Measurements from ENCODE around the gene HOXA4.

Gene HOXA4

DNA sequence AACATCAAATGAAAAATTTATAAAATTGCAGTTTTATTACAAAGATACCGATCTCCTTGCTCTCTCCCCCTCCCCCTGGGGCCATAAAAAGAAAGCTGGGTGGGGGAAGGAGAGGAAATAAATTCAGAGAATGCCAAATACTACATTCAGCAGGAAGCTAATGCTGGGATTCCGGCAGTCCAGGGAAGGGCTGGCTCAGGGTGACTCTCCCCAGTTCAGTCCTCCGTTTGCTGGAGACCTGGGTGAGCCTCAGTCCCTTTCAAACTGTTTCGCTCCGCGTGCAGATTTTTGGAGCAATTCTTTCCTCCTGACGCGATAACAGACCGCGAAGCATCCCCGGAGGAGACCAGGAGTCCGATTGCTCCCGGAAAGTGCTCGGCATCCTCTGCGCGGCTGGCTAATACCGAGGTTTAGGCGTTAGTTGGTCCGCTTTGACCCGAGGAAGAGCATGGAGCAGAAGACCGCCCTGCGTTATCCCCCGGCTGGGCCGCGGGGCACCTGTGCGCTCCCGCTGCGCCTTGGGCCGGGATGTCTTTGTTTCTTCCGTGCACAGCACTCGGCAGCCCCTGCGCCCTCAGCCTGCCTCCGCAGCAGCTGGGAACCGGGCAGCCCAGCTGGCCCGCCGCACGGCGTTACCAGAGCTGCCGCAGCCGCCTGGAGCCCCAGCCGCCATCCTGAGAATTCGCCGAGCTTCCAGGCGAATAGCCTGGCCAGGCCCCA lies 24.2 kb downstream of the HOXA4 start:
- peak; percentile 53 for DNase-seq
- 3% methylated on average over 43 of the region's 44 CpGs for WGBS

GRCh38 chr7:27105301-27106031 lies 25.1 kb downstream of the HOXA4 start:
- H3K4me1 ChIP-seq (ENCODE audit: control insufficient read depth, insufficient read depth, low read depth, low read length): peaks cover 34% of the 10 kb centered on the region
- no peak overlapping the region for H3K4me3 ChIP-seq (ENCODE audit: insufficient read depth in 1 of 2, low read depth in 1 of 2, low read length in 2 of 2)

More for the DNA sequence above, 24.2 kb downstream of the HOXA4 start:
- H3K27ac ChIP-seq (ENCODE audit: low read length, poor library complexity, severe bottlenecking): peak overlapping the region; percentile 82
- H2BK15ac ChIP-seq (ENCODE audit: low read depth, poor library complexity, severe bottlenecking): peak overlapping the region; percentile 12
- peak overlapping the region; percentile 96 for H3K9ac ChIP-seq (ENCODE audit: low read length)
- peaks cover 33% of the 10 kb centered on the region for H3K4me1 ChIP-seq (ENCODE audit: control insufficient read depth, insufficient read depth, low read depth, low read length)
- peaks cover 6 to 28% of the 10 kb centered on the region in 2 experiments for H3K36me3 ChIP-seq (ENCODE audit: control insufficient read depth in 1 of 2, insufficient read depth in 2 of 2, low read depth in 1 of 2, low read length in 2 of 2)
- peak overlapping the region; percentile 90 for H4K91ac ChIP-seq (ENCODE audit: low read length)
- H3K4me2 ChIP-seq (ENCODE audit: low read length, poor library complexity, severe bottlenecking): peak overlapping the region; percentile 73
- H2BK5ac ChIP-seq (ENCODE audit: low read depth, low read length, poor library complexity, severe bottlenecking): peak overlapping the region; percentile 96
- peak overlapping the region; percentile 70 to 85 for H3K18ac ChIP-seq (ENCODE audit: low read depth in 1 of 2, low read length in 2 of 2)
- H3K79me1 ChIP-seq (replicated peaks; ENCODE audit: low read length, poor library complexity, severe bottlenecking): no peaks in the 10 kb centered on the region
- H2AFZ ChIP-seq (ENCODE audit: low read depth, low read length): no peak overlapping the region
- peak overlapping the region in 1 of 2 experiments; percentile 6 for H3K23ac ChIP-seq (ENCODE audit: low read length in 2 of 2)
- H3K27me3 ChIP-seq (ENCODE audit: control insufficient read depth in 1 of 2, insufficient read depth in 1 of 2, low read length in 2 of 2): no peaks in the 10 kb centered on the region
- peak overlapping the region; percentile 52 to 54 for H3K4ac ChIP-seq (ENCODE audit: low read depth in 1 of 2, low read length in 2 of 2)
- H3K14ac ChIP-seq (ENCODE audit: low read length in 2 of 2): no peak overlapping the region
- H2AK5ac ChIP-seq (ENCODE audit: low read length, severe bottlenecking): peak overlapping the region; percentile 18
- peak overlapping the region; percentile 76 for H4K8ac ChIP-seq (ENCODE audit: low read length)
- H2BK120ac ChIP-seq (ENCODE audit: low read depth, low read length): peak overlapping the region; percentile 66
- H3K4me3 ChIP-seq (ENCODE audit: insufficient read depth in 1 of 2, low read depth in 1 of 2, low read length in 2 of 2): peak overlapping the region; percentile 47 to 65
- H2BK12ac ChIP-seq (ENCODE audit: low read length in 2 of 2): peak overlapping the region; percentile 1 to 8
- H3K9me3 ChIP-seq (ENCODE audit: control insufficient read depth, low read length): no peaks in the 10 kb centered on the region

DNA sequence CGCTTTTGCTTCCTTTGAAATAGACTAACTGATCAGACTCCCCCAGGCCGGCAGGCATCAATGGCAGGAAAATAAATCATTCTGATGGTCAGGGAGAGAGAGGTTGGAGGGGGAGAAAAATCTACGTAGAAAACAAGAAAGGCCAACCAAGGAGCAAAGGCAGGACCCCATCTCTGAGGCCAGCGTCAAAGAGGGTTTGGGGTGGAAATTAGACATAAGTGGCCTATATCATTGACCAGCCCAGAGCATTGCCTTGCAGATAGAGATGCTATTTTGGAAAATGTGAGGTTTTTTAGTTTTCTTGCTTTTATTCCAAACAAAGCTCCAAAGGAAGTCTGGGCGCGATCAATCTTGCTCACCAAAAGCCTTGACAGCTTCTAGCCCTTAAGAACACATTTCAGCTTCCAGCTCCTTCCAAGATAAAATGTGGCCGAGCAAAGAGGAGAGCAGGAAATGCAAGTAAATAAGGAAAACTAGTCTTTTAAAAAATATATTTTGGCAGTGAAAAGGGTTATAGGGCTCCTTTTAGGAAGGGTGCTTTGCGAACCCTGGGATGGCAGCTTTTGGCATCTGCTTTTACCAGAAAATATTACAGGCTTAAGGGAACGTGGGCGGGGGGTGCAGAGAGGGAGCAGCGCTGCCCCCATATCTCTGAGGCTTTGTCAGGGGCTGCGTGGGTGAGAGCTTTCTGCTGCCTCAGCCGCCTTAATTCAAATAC lies 26.1 kb downstream of the HOXA4 start:
- H3K79me1 ChIP-seq (replicated peaks; ENCODE audit: low read length, poor library complexity, severe bottlenecking): no peaks in the 10 kb centered on the region
- no peak overlapping the region for H3K18ac ChIP-seq (ENCODE audit: low read depth in 1 of 2, low read length in 2 of 2)
- H3K4me3 ChIP-seq (ENCODE audit: insufficient read depth in 1 of 2, low read depth in 1 of 2, low read length in 2 of 2): no peak overlapping the region
- H2BK12ac ChIP-seq (ENCODE audit: low read length in 2 of 2): no peak overlapping the region
- no peak overlapping the region for H2BK120ac ChIP-seq (ENCODE audit: low read depth, low read length)
- H3K9ac ChIP-seq (ENCODE audit: low read length): peak overlapping the region; percentile 96
- peaks cover 8 to 26% of the 10 kb centered on the region in 2 experiments for H3K36me3 ChIP-seq (ENCODE audit: control insufficient read depth in 1 of 2, insufficient read depth in 2 of 2, low read depth in 1 of 2, low read length in 2 of 2)
- no peaks in the 10 kb centered on the region for H3K27me3 ChIP-seq (ENCODE audit: control insufficient read depth in 1 of 2, insufficient read depth in 1 of 2, low read length in 2 of 2)
- peaks cover 26% of the 10 kb centered on the region for H3K4me1 ChIP-seq (ENCODE audit: control insufficient read depth, insufficient read depth, low read depth, low read length)
- H2AK5ac ChIP-seq (ENCODE audit: low read length, severe bottlenecking): peak overlapping the region; percentile 44
- H3K4ac ChIP-seq (ENCODE audit: low read depth in 1 of 2, low read length in 2 of 2): no peak overlapping the region
- WGBS: 31% methylated on average over 11 of the region's 13 CpGs
- no peak overlapping the region for H3K14ac ChIP-seq (ENCODE audit: low read length in 2 of 2)
- peak overlapping the region; percentile 92 for H3K4me2 ChIP-seq (ENCODE audit: low read length, poor library complexity, severe bottlenecking)
- no peak overlapping the region for H2BK15ac ChIP-seq (ENCODE audit: low read depth, poor library complexity, severe bottlenecking)
- H4K91ac ChIP-seq (ENCODE audit: low read length): no peak overlapping the region
- peak overlapping the region; percentile 90 for H3K27ac ChIP-seq (ENCODE audit: low read length, poor library complexity, severe bottlenecking)
- peak; percentile 27 for DNase-seq
- no peak overlapping the region for H2BK5ac ChIP-seq (ENCODE audit: low read depth, low read length, poor library complexity, severe bottlenecking)
- H2AFZ ChIP-seq (ENCODE audit: low read depth, low read length): no peak overlapping the region
- no peak overlapping the region for H4K8ac ChIP-seq (ENCODE audit: low read length)
- no peaks in the 10 kb centered on the region for H3K9me3 ChIP-seq (ENCODE audit: control insufficient read depth, low read length)
- H3K23ac ChIP-seq (ENCODE audit: low read length in 2 of 2): no peak overlapping the region

More at GRCh38 chr7:27105301-27106031, 25.1 kb downstream of the HOXA4 start:
- Histone ChIP-seq H2BK15ac (ENCODE audit: low read depth, poor library complexity, severe bottlenecking) (no peak overlapping the region), H3K14ac (ENCODE audit: low read length in 2 of 2) (no peak overlapping the region), H3K27ac (ENCODE audit: low read length, poor library complexity, severe bottlenecking) (peak overlapping the region; percentile 76), H3K23ac (ENCODE audit: low read length in 2 of 2) (no peak overlapping the region), H2AFZ (ENCODE audit: low read depth, low read length) (no peak overlapping the region), H3K9me3 (ENCODE audit: control insufficient read depth, low read length) (no peaks in the 10 kb centered on the region), H2BK5ac (ENCODE audit: low read depth, low read length, poor library complexity, severe bottlenecking) (no peak overlapping the region), H3K79me1 (replicated peaks; ENCODE audit: low read length, poor library complexity, severe bottlenecking) (no peaks in the 10 kb centered on the region), H3K4ac (ENCODE audit: low read depth in 1 of 2, low read length in 2 of 2) (no peak overlapping the region), H3K36me3 (ENCODE audit: control insufficient read depth in 1 of 2, insufficient read depth in 2 of 2, low read depth in 1 of 2, low read length in 2 of 2) (peaks cover 12 to 35% of the 10 kb centered on the region in 2 experiments), H3K9ac (ENCODE audit: low read length) (peak overlapping the region; percentile 96), H3K4me2 (ENCODE audit: low read length, poor library complexity, severe bottlenecking) (peak overlapping the region; percentile 34), H2BK120ac (ENCODE audit: low read depth, low read length) (no peak overlapping the region), H2BK12ac (ENCODE audit: low read length in 2 of 2) (no peak overlapping the region), H4K91ac (ENCODE audit: low read length) (no peak overlapping the region), H2AK5ac (ENCODE audit: low read length, severe bottlenecking) (peak overlapping the region; percentile 80), H3K27me3 (ENCODE audit: control insufficient read depth in 1 of 2, insufficient read depth in 1 of 2, low read length in 2 of 2) (no peaks in the 10 kb centered on the region), H3K18ac (ENCODE audit: low read depth in 1 of 2, low read length in 2 of 2) (no peak overlapping the region), H4K8ac (ENCODE audit: low read length) (no peak overlapping the region)
- 25% methylated on average over 9 of the region's 13 CpGs for WGBS
- no peak for DNase-seq
